HG03039 (cell line): ENCODE results near the gene PDHX.

Experiments
- ATAC-seq: cut with Tn5 transposase; IDR thresholded peaks from one replicate; pipeline ENCODE4 v1.9.1; 2021; ENCODE audit warnings: mild to moderate bottlenecking, moderate library complexity; ENCODE audit not compliant: unreplicated experiment

The PDHX gene

GRCh38 chr11:35042913-35043312 is 126.5 kb downstream of the PDHX start:
- ATAC-seq = no peak

- no peak for ATAC-seq
Observed at GRCh38 chr11:35043936-35044335, 127.5 kb downstream of the PDHX start.

- ATAC-seq = no peak
Observed at GRCh38 chr11:35045236-35045820, 128.9 kb downstream of the PDHX start.
